ENCODE results near the gene GPHN. TPM values are rescaled to one million over a fixed set of nuclear protein-coding genes. Genes with fewer than 3 reads are reported as not detected.

The GPHN gene
- total RNA-seq, 1 donor, result 6.5 TPM

- TF ChIP-seq CTCF (IDR thresholded peaks at IDR 0.05; ENCODE audit: insufficient read depth, low read length), result no peak
- no peak for DNase-seq (ENCODE audit: low read depth)
- no peak overlapping the region for H3K4me3 ChIP-seq (ENCODE audit: low read depth, low read length)
Observed at GRCh38 chr14:67225523-67225922, 717.6 kb downstream of the GPHN start.

DNA sequence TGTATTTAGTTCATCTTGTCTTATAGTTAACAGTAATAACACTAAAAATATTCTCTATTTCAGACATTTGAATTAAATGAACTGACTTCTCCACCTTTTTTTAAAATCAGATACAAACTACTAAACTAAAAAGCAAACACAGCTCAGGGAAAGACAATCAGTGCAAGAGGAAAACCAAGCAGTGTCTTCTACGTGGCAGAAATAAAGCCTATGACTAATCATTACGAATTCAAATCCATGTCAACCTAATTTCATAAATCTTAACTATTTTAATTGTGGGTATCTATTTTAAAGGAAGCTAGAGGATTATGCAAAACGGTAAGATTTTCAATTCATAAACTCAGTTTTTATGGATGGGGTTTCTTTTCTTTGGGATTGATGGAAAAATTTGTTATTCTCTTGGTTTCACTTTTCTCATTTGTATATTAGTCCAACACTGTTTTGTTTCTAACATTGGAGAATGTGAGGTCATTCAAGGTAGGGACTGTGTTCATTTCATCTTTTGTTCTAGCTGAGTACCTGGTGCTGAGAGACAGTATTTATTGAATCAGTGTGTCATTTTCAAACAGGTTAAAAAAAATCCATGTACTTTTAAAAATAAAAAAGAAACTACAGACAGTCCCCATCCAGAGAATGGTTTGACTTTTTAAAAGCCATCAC is 720.5 kb downstream of the GPHN start:
- TF ChIP-seq CTCF (IDR thresholded peaks at IDR 0.05; ENCODE audit: insufficient read depth, low read length), result no peak
- H3K4me3 ChIP-seq (ENCODE audit: low read depth, low read length), result peak overlapping the region; percentile 26
- DNase-seq (ENCODE audit: low read depth), result peak; percentile 44

Other genes with a start within 250 kb of the GPHN start
- gene CCDC196, start 21.8 kb upstream of the GPHN start, total RNA-seq (ENCODE audit: low replicate concordance), result not detected in 2 replicates

Measured in fibroblast of the aortic adventitia (primary cell).